Right lobe of liver (tissue), 4 donors: ENCODE measurements around the gene AMACR.

Source experiments
- CTCF ChIP-seq, 4 donors: fragments of 200-600 bp in 3 of 4; fragments of 450-650 bp in 1 of 4; IDR thresholded peaks; one replicate each; pipeline versions ENCODE4 v1.5.1 to v1.8.0; 2016 to 2022; ENCODE audit warnings: antibody characterized with exemption in 4 of 4, mild to moderate bottlenecking in 2 of 4
- POLR2A ChIP-seq: fragments of 450-650 bp; IDR thresholded peaks from one replicate; pipeline ENCODE4 v1.6.1; 2017; ENCODE audit warnings: antibody characterized with exemption, mild to moderate bottlenecking
- donor health status: DM: no; HTN: no; CAD: no.
- donor health status: DM: no; HTN: no; CAD: no.
- donor health status: DM: no; HTN: yes; CAD: no.

DNA sequence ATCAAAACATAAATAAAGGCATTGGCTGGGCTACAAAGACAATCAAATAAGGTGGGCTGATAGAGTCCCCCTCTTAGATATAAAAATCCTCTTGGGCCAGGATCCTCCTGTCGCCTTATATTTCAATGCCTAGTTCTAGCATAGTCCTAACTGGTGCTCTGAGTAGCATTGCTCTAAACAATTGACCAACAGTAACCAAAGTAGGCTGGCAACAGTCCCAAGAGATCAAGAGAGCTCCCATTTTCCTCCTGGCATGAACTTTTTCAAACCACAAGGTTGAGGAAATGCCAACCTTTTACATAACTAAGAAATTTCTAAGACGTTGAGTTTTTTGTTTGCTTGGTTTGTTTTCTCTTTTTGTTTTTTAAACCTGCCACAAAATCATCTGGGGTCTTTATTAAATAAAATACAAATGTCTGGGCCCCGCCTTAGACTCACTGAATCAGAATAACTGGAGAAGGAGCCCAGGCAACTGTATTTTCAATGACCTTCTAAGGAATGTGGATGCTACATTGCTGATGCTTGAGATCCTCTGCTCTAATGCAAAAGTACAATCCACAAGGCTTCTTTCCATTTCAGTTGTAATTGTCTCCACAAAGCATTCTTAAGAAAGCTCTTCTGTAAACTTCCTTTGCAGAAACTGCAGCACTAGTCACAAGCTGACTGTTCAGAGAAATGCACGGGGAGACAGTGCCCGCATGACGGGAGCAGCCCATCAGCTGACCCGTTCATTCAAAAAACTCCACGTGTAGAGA lies 26.3 kb downstream of the AMACR start:
- TF ChIP-seq POLR2A (no peak), CTCF (IDR thresholded peaks at IDR 0.05) (no peak)
